ENCODE measurements around the gene RAPGEF4.
A peak's percentile ranks its signal among the peaks of the same experiment; 100 is the strongest.

Gene RAPGEF4

DNA sequence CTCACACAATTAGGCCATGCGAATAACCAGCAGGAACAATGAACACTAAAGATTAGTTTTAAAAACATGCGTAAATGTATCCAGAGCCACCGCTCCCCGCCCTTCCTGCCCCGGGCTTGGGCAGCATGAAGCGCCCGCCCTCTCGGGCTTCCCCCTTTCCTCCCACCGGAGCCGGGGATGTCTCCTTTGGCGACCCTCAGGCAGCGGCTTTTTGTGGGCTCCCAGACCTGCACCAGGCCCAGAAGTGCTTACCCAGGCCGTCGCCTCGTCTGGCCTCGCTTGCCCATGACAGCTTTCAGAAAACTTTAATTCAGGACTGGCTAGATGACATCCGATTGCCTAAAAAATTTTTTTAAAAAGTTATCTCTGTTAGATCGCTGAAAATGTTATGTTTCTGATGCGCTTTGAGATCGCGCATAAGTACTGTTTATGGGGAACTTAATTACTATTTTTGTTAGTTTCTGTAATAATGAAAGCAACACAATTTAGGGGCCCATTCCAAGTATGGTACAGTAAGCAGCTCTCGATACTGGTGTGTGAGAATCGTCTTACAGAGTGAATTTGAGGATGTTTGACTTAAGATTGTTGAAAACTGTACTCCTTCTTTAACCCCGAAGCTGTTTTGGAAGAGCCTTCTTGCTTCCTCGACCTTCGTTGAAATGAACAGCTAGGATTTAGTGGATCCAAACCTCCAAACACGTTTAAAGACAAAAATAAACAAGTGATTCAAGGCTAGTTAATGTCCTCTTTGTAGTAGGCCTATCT is 341.1 kb downstream of the RAPGEF4 start:
- no peak for DNase-seq (ENCODE audit: low read depth, low spot score)
- H3K4me3 ChIP-seq (ENCODE audit: low read depth, low read length) = peak overlapping the region; percentile 74
- POLR2A ChIA-PET = interaction anchor here (0.6 kb wide), 1 partner anchor 19 kb away, joined by 3 read pairs; no protein-coding TSS in a partner anchor
- TF ChIP-seq CTCF (IDR thresholded peaks at IDR 0.05; ENCODE audit: insufficient read depth, low read length, missing control alignments) = no peak
- CTCF ChIA-PET = interaction anchor here (0.7 to 1.9 kb wide), 4 partner anchors 32 to 121 kb away, joined by 3 to 5 read pairs (median 4); no protein-coding TSS in a partner anchor

GRCh38 chr2:173077506-173078177 is 342.0 kb downstream of the RAPGEF4 start:
- H3K4me3 ChIP-seq (ENCODE audit: low read depth, low read length) = peak overlapping the region; percentile 74
- POLR2A ChIA-PET = no interaction called here
- DNase-seq (ENCODE audit: low read depth, low spot score) = no peak
- no peak for TF ChIP-seq CTCF (IDR thresholded peaks at IDR 0.05; ENCODE audit: insufficient read depth, low read length, missing control alignments)
- CTCF ChIA-PET = interaction anchor here (0.7 to 1.9 kb wide), 9 partner anchors 11 to 271 kb away, joined by 3 to 8 read pairs (median 4); no protein-coding TSS in a partner anchor

DNA sequence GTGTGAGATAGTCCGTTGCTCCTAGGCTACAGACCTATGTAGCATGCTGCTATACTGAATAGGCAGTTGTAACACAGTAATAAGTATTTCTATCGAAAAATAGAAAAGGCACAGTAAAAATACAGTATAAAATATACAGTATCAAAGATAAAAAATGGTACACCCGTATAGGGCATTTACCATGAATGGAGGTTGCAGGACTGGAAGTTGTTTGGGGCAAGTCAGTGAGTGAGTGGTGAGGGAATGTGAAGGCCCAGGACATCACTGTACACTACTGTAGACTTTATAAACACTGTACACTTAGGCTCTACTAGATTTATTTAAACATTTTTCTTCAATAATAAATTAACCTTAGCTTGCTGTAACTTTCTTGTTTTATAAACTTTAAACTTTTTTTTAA is 343.5 kb downstream of the RAPGEF4 start:
- ChIA-PET CTCF (interaction anchor here (0.6 to 3.0 kb wide), 6 partner anchors 12 to 167 kb away, joined by 3 to 21 read pairs (median 6); no protein-coding TSS in a partner anchor), POLR2A (interaction anchor here (1.2 kb wide), 1 partner anchor 11 kb away, joined by 3 read pairs; no protein-coding TSS in a partner anchor)
- no peak for TF ChIP-seq CTCF (IDR thresholded peaks at IDR 0.05; ENCODE audit: insufficient read depth, low read length, missing control alignments)
- DNase-seq (ENCODE audit: low read depth, low spot score) = no peak
- no peak overlapping the region for H3K4me3 ChIP-seq (ENCODE audit: low read depth, low read length)

DNA sequence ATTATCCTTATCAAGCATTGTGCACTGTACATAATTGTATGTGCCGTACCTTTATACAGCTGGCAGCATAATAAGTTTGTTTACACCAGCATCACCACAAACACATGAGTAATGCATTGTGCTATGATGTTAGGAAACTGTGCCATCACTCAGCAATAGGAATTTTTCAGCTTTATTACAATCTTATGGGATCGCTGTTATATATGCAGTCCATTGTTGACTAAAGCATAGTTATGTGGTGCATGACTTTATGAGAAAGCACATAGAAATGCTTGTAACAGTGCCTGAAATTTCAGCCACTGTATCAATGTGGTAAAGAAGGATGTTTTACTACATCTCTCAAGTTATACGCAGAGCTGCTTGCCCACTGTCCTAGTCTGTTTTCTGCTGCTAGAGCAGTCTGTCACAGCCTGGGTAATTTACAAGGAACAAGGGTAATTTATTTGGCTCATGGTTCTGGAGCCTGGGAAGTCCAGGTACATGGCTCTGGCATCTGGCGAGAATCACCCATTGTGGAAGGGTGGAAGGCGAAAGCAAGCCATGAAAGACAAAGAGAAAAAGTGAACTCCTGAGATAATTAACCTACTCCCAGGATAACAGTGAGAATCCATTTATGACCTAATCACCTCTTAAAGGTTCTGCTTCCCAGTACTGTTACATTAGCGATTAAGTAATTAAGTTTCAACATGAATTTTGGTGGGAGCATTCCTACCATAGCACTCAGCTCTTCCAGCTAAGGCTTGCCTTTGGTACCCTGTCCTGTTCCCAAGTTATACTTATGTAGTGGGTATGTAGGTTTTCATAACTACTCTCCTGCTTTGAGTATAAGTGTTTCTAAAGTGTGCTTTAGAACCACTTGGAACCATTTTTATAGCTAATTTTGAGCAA is 344.6 kb downstream of the RAPGEF4 start:
- POLR2A ChIA-PET = interaction anchor here (0.7 to 1.2 kb wide), 6 partner anchors 10 to 303 kb away, joined by 3 to 4 read pairs (median 3); no protein-coding TSS in a partner anchor
- no peak for TF ChIP-seq CTCF (IDR thresholded peaks at IDR 0.05; ENCODE audit: insufficient read depth, low read length, missing control alignments)
- peak; percentile 96 for DNase-seq (ENCODE audit: low read depth, low spot score)
- H3K4me3 ChIP-seq (ENCODE audit: low read depth, low read length) = no peak overlapping the region
- CTCF ChIA-PET = interaction anchor here (1.3 to 3.0 kb wide), 4 partner anchors 11 to 130 kb away, joined by 5 to 21 read pairs (median 14); no protein-coding TSS in a partner anchor

- H3K4me3 ChIP-seq (ENCODE audit: low read depth, low read length) = no peak overlapping the region
- ChIA-PET CTCF (interaction anchor here (0.9 to 1.8 kb wide), 3 partner anchors 59 to 124 kb away, joined by 3 to 4 read pairs (median 4); no protein-coding TSS in a partner anchor), POLR2A (no interaction called here)
Observed at GRCh38 chr2:173086518-173087213, 351.0 kb downstream of the RAPGEF4 start.

More at GRCh38 chr2:173086518-173087213, 351.0 kb downstream of the RAPGEF4 start:
- DNase-seq (ENCODE audit: low read depth, low spot score) = no peak
- TF ChIP-seq CTCF (IDR thresholded peaks at IDR 0.05; ENCODE audit: insufficient read depth, low read length, missing control alignments) = no peak
